ENCODE measurements around the gene HLA-DMA. TPM values are rescaled to one million over a fixed set of nuclear protein-coding genes. Genes with fewer than 3 reads are reported as not detected.
A peak's percentile ranks its signal among the peaks of the same experiment; 100 is the strongest.

HLA-DMA gene
- 8.5 and 8.8 TPM in 2 replicates for polyA plus RNA-seq (2013)

GRCh38 chr6:32952817-32953739 lies at the start of gene HLA-DMA:
TSS of gene HLA-DMA (minus strand) at chr6:32953097. CDS start at chr6:32953036, 61 bp downstream.
- H2AK5ac ChIP-seq (ENCODE audit: low read length), result no peak within 1 kb of the TSS
- H3K4me3 ChIP-seq (ENCODE audit: low read depth, low read length), result no peak within 1 kb of the TSS
- H3K79me2 ChIP-seq (ENCODE audit: control insufficient read depth, insufficient read depth, low read length, poor library complexity), result no peaks in the 10 kb centered on the region
- no peak within 1 kb of the TSS for H2BK120ac ChIP-seq (ENCODE audit: insufficient read depth, low read length, poor library complexity)
- no peak within 1 kb of the TSS for H2BK5ac ChIP-seq (ENCODE audit: low read depth, low read length, poor library complexity)
- H2BK12ac ChIP-seq (ENCODE audit: low read length), result no peak within 1 kb of the TSS
- no peak within 1 kb of the TSS for H4K8ac ChIP-seq (ENCODE audit: low read depth, low read length)
- H3K14ac ChIP-seq (ENCODE audit: low read length), result no peak within 1 kb of the TSS
- no peaks in the 10 kb centered on the region for H3K27me3 ChIP-seq (ENCODE audit: insufficient read depth, low read length)
- H3K79me1 ChIP-seq (ENCODE audit: low read length), result no peaks in the 10 kb centered on the region
- no CpG with 5 or more reads among the region's 10 CpGs for WGBS (ENCODE audit: extremely low coverage, insufficient coverage, insufficient read length)
- peaks cover 0 to 3% of the 10 kb centered on the region in 2 experiments for H3K4me1 ChIP-seq (ENCODE audit: control insufficient read depth in 1 of 2, insufficient read depth in 2 of 2, low read length in 2 of 2)
- H3K27ac ChIP-seq (ENCODE audit: low read depth, low read length), result no peak within 1 kb of the TSS
- no peak within 1 kb of the TSS for H2AFZ ChIP-seq (ENCODE audit: insufficient read depth, low read length, poor library complexity)
- H4K12ac ChIP-seq (ENCODE audit: low read depth, low read length), result peak within 1 kb of the TSS; percentile 41
- no peak within 1 kb of the TSS for H3K9ac ChIP-seq (ENCODE audit: low read length)
- no peak within 1 kb of the TSS for H3K4ac ChIP-seq (ENCODE audit: low read depth, low read length)
- H3K23ac ChIP-seq (ENCODE audit: low read length), result no peak within 1 kb of the TSS
- no peak within 1 kb of the TSS for H3K18ac ChIP-seq (ENCODE audit: low read length)
- no peaks in the 10 kb centered on the region for H3K9me3 ChIP-seq (ENCODE audit: insufficient read depth, low read depth, low read length)
- no peak within 1 kb of the TSS for H3K4me2 ChIP-seq (ENCODE audit: low read length)
- no peak within 1 kb of the TSS for H4K91ac ChIP-seq (ENCODE audit: low read depth, low read length)
- peak; percentile 95 to 96 for DNase-seq
- no peaks in the 10 kb centered on the region for H3K36me3 ChIP-seq (ENCODE audit: control insufficient read depth in 1 of 2, insufficient read depth in 2 of 2, low read length in 2 of 2)

- WGBS (ENCODE audit: extremely low coverage, insufficient coverage, insufficient read length), result no CpG with 5 or more reads among the region's 4 CpGs
- H2AFZ ChIP-seq (ENCODE audit: insufficient read depth, low read length, poor library complexity), result no peak overlapping the region
Observed at GRCh38 chr6:33001685-33002084, 48.8 kb upstream of the HLA-DMA start.

DNA sequence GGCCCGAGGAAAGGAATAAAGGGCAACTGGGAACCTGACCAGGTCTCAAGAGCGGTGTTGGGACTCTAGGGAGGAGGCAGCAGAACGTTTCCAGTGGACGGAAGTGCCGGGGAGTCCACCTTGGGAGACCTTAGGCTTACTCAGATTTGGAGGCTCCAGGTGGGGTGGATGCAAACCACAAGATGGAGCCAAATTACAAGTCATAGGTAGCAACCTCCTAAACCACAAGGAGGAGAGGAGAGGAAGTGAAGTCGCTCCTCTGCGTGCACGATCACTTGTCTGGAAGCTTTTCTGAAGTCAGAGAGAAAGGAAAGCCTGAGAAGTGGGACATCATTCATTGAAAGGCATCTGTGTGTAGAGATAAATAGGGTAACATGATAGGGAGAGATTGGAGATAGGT lies 47.2 kb upstream of the HLA-DMA start:
- Histone ChIP-seq H4K8ac (ENCODE audit: low read depth, low read length) (no peak overlapping the region), H2BK12ac (ENCODE audit: low read length) (no peak overlapping the region), H3K4me2 (ENCODE audit: low read length) (no peak overlapping the region), H3K79me2 (ENCODE audit: control insufficient read depth, insufficient read depth, low read length, poor library complexity) (no peaks in the 10 kb centered on the region), H3K27me3 (ENCODE audit: insufficient read depth, low read length) (no peaks in the 10 kb centered on the region), H2AFZ (ENCODE audit: insufficient read depth, low read length, poor library complexity) (no peak overlapping the region), H3K27ac (ENCODE audit: low read depth, low read length) (no peak overlapping the region), H3K4me1 (ENCODE audit: control insufficient read depth in 1 of 2, insufficient read depth in 2 of 2, low read length in 2 of 2) (no peaks in the 10 kb centered on the region), H3K23ac (ENCODE audit: low read length) (no peak overlapping the region), H4K12ac (ENCODE audit: low read depth, low read length) (no peak overlapping the region), H3K14ac (ENCODE audit: low read length) (no peak overlapping the region), H3K36me3 (ENCODE audit: control insufficient read depth in 1 of 2, insufficient read depth in 2 of 2, low read length in 2 of 2) (no peaks in the 10 kb centered on the region), H3K4me3 (ENCODE audit: low read depth, low read length) (no peak overlapping the region), H2AK5ac (ENCODE audit: low read length) (no peak overlapping the region), H3K4ac (ENCODE audit: low read depth, low read length) (no peak overlapping the region), H3K79me1 (ENCODE audit: low read length) (no peaks in the 10 kb centered on the region), H2BK5ac (ENCODE audit: low read depth, low read length, poor library complexity) (no peak overlapping the region), H2BK120ac (ENCODE audit: insufficient read depth, low read length, poor library complexity) (no peak overlapping the region), H3K9me3 (ENCODE audit: insufficient read depth, low read depth, low read length) (no peaks in the 10 kb centered on the region), H3K18ac (ENCODE audit: low read length) (no peak overlapping the region), H4K91ac (ENCODE audit: low read depth, low read length) (no peak overlapping the region), H3K9ac (ENCODE audit: low read length) (no peak overlapping the region)
- DNase-seq, result peak in 1 of 2 donors; percentile 12
- WGBS (ENCODE audit: extremely low coverage, insufficient coverage, insufficient read length), result no CpG with 5 or more reads among the region's 8 CpGs

More at GRCh38 chr6:33001685-33002084, 48.8 kb upstream of the HLA-DMA start:
- H3K27me3 ChIP-seq (ENCODE audit: insufficient read depth, low read length), result no peaks in the 10 kb centered on the region
- no peak overlapping the region for H4K12ac ChIP-seq (ENCODE audit: low read depth, low read length)
- no peak overlapping the region for H2BK5ac ChIP-seq (ENCODE audit: low read depth, low read length, poor library complexity)
- H2BK12ac ChIP-seq (ENCODE audit: low read length), result no peak overlapping the region
- H3K9me3 ChIP-seq (ENCODE audit: insufficient read depth, low read depth, low read length), result no peaks in the 10 kb centered on the region
- H2AK5ac ChIP-seq (ENCODE audit: low read length), result no peak overlapping the region
- no peaks in the 10 kb centered on the region for H3K79me1 ChIP-seq (ENCODE audit: low read length)
- H4K8ac ChIP-seq (ENCODE audit: low read depth, low read length), result no peak overlapping the region
- H3K18ac ChIP-seq (ENCODE audit: low read length), result no peak overlapping the region
- no peak overlapping the region for H2BK120ac ChIP-seq (ENCODE audit: insufficient read depth, low read length, poor library complexity)
- no peak overlapping the region for H3K4me2 ChIP-seq (ENCODE audit: low read length)
- H3K4ac ChIP-seq (ENCODE audit: low read depth, low read length), result no peak overlapping the region
- no peaks in the 10 kb centered on the region for H3K36me3 ChIP-seq (ENCODE audit: control insufficient read depth in 1 of 2, insufficient read depth in 2 of 2, low read length in 2 of 2)
- no peak overlapping the region for H4K91ac ChIP-seq (ENCODE audit: low read depth, low read length)
- DNase-seq, result no peak
- H3K4me3 ChIP-seq (ENCODE audit: low read depth, low read length), result no peak overlapping the region
- no peak overlapping the region for H3K27ac ChIP-seq (ENCODE audit: low read depth, low read length)
- H3K4me1 ChIP-seq (ENCODE audit: control insufficient read depth in 1 of 2, insufficient read depth in 2 of 2, low read length in 2 of 2), result no peaks in the 10 kb centered on the region
- H3K23ac ChIP-seq (ENCODE audit: low read length), result no peak overlapping the region
- H3K9ac ChIP-seq (ENCODE audit: low read length), result no peak overlapping the region
- H3K79me2 ChIP-seq (ENCODE audit: control insufficient read depth, insufficient read depth, low read length, poor library complexity), result no peaks in the 10 kb centered on the region
- H3K14ac ChIP-seq (ENCODE audit: low read length), result no peak overlapping the region

DNA sequence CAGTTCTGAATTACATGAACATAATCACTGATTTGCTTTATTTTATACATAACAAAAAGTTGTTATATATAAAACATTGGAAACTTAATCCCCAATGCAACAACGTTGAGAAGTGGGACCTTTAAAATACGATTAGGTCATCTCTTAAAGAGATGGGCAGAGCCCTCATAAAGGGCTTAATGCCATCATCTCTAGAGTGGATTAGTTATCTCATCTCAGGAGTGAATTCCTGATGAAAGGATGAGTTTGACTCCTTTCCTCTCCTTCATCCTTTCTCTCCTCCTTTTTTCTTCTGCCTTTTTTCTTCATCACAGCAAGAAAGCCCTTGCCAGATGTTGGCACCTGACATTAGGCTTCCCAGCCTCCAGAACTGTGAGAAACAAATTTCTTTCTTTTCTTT lies 42.6 kb upstream of the HLA-DMA start:
- no peak for DNase-seq
- H3K4me1 ChIP-seq (ENCODE audit: control insufficient read depth in 1 of 2, insufficient read depth in 2 of 2, low read length in 2 of 2), result no peaks in the 10 kb centered on the region
- H3K27me3 ChIP-seq (ENCODE audit: insufficient read depth, low read length), result no peaks in the 10 kb centered on the region
- H3K79me2 ChIP-seq (ENCODE audit: control insufficient read depth, insufficient read depth, low read length, poor library complexity), result no peaks in the 10 kb centered on the region
- H2AK5ac ChIP-seq (ENCODE audit: low read length), result no peak overlapping the region
- no peak overlapping the region for H3K4ac ChIP-seq (ENCODE audit: low read depth, low read length)
- no peaks in the 10 kb centered on the region for H3K36me3 ChIP-seq (ENCODE audit: control insufficient read depth in 1 of 2, insufficient read depth in 2 of 2, low read length in 2 of 2)
- no peak overlapping the region for H3K27ac ChIP-seq (ENCODE audit: low read depth, low read length)
- no peak overlapping the region for H3K4me2 ChIP-seq (ENCODE audit: low read length)
- no peak overlapping the region for H3K14ac ChIP-seq (ENCODE audit: low read length)
- H4K12ac ChIP-seq (ENCODE audit: low read depth, low read length), result no peak overlapping the region
- H3K4me3 ChIP-seq (ENCODE audit: low read depth, low read length), result no peak overlapping the region
- H3K23ac ChIP-seq (ENCODE audit: low read length), result no peak overlapping the region
- no peak overlapping the region for H4K91ac ChIP-seq (ENCODE audit: low read depth, low read length)
- H2BK120ac ChIP-seq (ENCODE audit: insufficient read depth, low read length, poor library complexity), result no peak overlapping the region
- no peak overlapping the region for H2AFZ ChIP-seq (ENCODE audit: insufficient read depth, low read length, poor library complexity)
- no peaks in the 10 kb centered on the region for H3K9me3 ChIP-seq (ENCODE audit: insufficient read depth, low read depth, low read length)
- no peak overlapping the region for H3K18ac ChIP-seq (ENCODE audit: low read length)
- H4K8ac ChIP-seq (ENCODE audit: low read depth, low read length), result no peak overlapping the region
- no peak overlapping the region for H3K9ac ChIP-seq (ENCODE audit: low read length)
- no peak overlapping the region for H2BK5ac ChIP-seq (ENCODE audit: low read depth, low read length, poor library complexity)
- no peak overlapping the region for H2BK12ac ChIP-seq (ENCODE audit: low read length)
- WGBS (ENCODE audit: extremely low coverage, insufficient coverage, insufficient read length), result no CpG with 5 or more reads among the region's 2 CpGs
- H3K79me1 ChIP-seq (ENCODE audit: low read length), result no peaks in the 10 kb centered on the region

All from trophoblast cell (in vitro differentiated cells and primary cell).